Activated naive CD8-positive, alpha-beta T cell (primary cell): ENCODE results near the gene FBXO3.

Experiments used
- H3K27ac Mint-ChIP-seq: one replicate; pipeline ENCODE4 v1.8.0; 2021; ENCODE audit warnings: mixed read lengths
- H3K27me3 Mint-ChIP-seq: one replicate; pipeline ENCODE4 v1.8.0; 2021; ENCODE audit warnings: mixed read lengths
- H3K36me3 Mint-ChIP-seq: one replicate; pipeline ENCODE4 v1.8.0; 2021; ENCODE audit warnings: mixed read lengths
- H3K4me1 Mint-ChIP-seq: one replicate; pipeline ENCODE4 v1.8.0; 2021; ENCODE audit warnings: low read depth, mixed read lengths
- H3K4me3 Mint-ChIP-seq: one replicate; pipeline ENCODE4 v1.8.0; 2021; ENCODE audit warnings: mild to moderate bottlenecking, mixed read lengths
- H3K9me3 Mint-ChIP-seq: one replicate; pipeline ENCODE4 v1.8.0; 2021; ENCODE audit warnings: low read depth, mixed read lengths

Gene FBXO3

DNA sequence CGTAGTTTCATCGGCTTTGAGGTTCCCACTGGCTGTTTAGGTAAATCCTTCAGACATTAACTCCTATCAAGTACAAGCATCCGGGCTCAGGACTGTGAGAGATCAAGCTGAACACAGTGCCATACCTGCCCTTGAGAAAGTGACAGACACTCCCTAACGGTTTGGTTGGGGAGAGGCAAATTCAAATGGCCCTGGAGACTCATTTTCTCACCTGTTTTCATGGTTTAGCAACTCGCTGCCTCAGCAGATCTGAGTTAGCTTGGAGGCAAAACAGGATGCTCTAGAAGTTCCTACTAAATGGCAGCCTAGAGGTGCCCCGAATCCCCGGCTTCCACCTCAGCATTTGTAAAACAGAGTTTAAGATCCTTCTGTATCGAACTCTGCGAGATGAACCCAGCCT lies 3.6 kb upstream of the FBXO3 start:
- Mint-ChIP-seq H3K27me3 (peaks cover 12% of the 10 kb centered on the region), H3K4me3 (no peak overlapping the region), H3K27ac (no peak overlapping the region), H3K9me3 (no peaks in the 10 kb centered on the region), H3K4me1 (peaks cover 19% of the 10 kb centered on the region), H3K36me3 (no peaks in the 10 kb centered on the region)

DNA sequence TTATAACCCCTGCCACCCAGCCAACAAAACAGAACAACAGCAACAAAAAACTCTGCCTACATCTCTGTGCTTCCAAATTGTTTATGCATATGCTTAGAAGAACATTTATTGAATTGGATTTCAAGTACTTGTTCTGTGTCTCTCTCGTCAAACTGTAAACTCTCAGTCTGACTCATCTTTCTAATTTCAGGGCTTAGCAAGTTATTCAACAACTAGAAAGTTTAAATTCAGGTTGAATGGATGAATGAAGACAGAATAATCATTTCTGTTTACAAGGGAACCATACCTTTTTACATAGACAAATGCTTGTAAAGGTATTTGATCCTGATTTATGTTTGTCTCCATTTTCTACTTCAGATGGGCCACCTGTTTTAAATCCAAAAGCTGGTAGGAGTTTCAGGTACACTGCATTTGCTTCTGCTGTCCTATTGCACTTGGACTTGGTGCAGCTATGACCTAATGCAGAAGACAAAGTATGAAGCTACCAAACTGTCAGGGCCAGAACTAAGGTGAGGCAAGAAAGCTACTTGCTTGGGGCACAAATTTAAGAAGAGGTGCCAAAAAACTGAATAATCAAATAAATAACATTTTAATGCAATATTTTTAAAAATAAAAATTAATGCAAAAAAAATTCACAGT lies 1.6 kb upstream of the FBXO3 start:
- peaks cover 35% of the 10 kb centered on the region for H3K4me1 Mint-ChIP-seq
- H3K27ac Mint-ChIP-seq, result no peak overlapping the region
- H3K4me3 Mint-ChIP-seq, result peak overlapping the region; percentile 65
- H3K36me3 Mint-ChIP-seq, result peaks cover 2% of the 10 kb centered on the region
- H3K27me3 Mint-ChIP-seq, result peaks cover 7% of the 10 kb centered on the region
- H3K9me3 Mint-ChIP-seq, result no peaks in the 10 kb centered on the region

DNA sequence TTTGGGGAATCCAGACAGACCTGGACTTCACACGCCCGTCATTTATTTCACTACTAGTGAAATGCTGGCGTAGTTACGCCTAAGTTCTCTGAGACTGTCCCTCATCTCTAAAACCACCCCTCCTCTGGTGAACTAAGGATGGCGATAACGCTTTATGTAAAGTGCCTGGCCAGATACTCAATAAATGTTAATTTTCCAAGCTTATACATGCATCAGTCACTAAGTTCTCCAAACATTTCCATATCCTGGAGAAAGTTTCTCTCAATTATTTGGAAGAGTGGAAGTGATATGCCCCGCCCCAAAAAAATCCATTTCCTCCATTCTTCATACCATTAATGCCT lies 1.1 kb upstream of the FBXO3 start:
- Mint-ChIP-seq H3K27me3 (peaks cover 7% of the 10 kb centered on the region), H3K4me1 (peaks cover 38% of the 10 kb centered on the region)

DNA sequence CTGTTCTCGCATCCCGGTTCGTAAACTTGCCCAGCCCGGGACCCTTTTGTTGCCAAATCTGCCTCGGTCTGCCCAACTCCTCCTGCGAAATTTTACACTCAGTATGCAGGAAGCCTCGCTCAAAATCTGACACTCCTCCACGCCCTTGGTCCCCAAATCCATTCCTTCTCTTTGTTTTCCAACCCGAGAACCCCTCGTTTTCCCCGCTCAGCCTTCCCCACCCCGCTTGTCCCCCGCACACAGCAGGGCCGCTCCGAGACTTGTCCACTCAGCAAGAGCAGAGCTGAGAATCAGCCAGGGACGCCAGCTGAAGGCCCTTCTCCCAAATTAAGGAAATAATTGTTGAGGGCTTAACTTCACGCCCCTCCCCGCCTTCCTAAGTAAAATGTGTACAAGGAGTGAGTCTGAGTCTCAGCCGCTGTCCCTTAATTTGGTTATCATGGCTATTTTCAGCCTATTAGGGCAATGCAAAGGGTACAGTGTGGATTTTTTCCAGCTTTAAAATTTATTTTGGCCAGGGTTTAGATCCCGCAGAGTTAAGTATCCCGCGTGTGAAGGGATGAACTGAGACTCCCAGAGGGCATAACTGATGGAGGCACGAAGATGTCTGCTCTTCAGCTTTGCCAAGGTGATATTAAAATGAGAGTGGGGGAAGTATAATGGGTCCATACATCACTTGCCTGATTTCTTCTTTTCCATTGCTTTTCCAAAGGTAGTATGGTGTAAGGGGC lies 581 bp upstream of the FBXO3 start:
- Mint-ChIP-seq H3K9me3 (no peaks in the 10 kb centered on the region), H3K27me3 (peaks cover 2% of the 10 kb centered on the region), H3K4me3 (peak overlapping the region; percentile 97), H3K4me1 (peaks cover 42% of the 10 kb centered on the region), H3K36me3 (peaks cover 2% of the 10 kb centered on the region), H3K27ac (peak overlapping the region; percentile 41)

More for the DNA sequence above, 1.1 kb upstream of the FBXO3 start:
- peaks cover 2% of the 10 kb centered on the region for H3K36me3 Mint-ChIP-seq
- no peak overlapping the region for H3K27ac Mint-ChIP-seq
- peak overlapping the region; percentile 97 for H3K4me3 Mint-ChIP-seq
- no peaks in the 10 kb centered on the region for H3K9me3 Mint-ChIP-seq

DNA sequence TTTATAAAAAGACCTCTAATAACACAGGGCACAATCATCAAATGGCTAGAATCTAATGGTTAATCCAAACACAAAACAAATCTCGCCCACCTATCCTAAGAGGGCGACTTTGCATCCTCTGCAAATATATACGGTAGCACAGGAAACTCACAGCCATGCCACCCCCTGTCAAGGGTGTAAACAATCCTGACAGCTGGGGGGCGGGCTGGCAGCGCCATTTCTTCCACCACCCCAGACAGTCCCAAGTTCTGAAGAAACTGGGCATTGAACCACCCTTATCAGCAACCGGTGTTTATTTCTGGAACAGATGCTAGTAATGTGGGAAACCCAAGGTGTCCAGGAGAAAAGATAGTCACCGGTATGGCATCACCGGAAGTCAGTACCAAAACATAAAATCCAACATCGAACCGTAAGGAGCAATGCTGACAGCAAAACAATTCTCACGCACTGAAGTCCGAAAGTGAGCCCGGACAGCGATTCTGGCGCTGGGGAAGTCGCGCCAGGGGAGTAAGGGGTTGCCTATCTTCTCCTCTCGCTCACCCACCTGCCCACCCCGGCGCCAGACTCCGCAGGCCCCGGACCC lies 825 bp downstream of the FBXO3 start:
- H3K27ac Mint-ChIP-seq, result peak overlapping the region; percentile 86
- H3K4me3 Mint-ChIP-seq, result peak overlapping the region; percentile 97
- peaks cover 2% of the 10 kb centered on the region for H3K36me3 Mint-ChIP-seq
- H3K27me3 Mint-ChIP-seq, result no peaks in the 10 kb centered on the region
- peaks cover 42% of the 10 kb centered on the region for H3K4me1 Mint-ChIP-seq
- no peaks in the 10 kb centered on the region for H3K9me3 Mint-ChIP-seq

DNA sequence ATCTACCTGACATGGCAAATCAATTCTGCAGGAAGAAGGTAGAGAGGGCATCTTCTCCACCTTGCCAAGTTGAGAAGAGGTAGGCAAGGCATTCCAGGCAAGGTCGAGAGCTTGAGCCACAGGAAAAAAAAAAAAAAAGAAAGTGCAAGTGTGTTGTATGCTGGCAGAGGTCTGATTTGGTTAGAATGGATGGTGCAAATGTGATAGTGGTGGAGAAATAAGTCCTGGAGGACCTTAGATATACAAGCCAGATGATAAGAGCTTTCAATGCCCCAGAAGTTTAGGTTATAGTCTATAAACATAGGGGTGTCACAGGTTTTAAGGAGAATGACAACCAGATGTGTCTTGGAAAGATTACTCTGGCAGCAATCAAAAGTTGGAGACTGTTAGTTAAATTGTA lies 1.4 kb downstream of the FBXO3 start:
- Mint-ChIP-seq H3K27ac (peak overlapping the region; percentile 17), H3K27me3 (no peaks in the 10 kb centered on the region), H3K36me3 (peaks cover 2% of the 10 kb centered on the region), H3K4me3 (peak overlapping the region; percentile 97), H3K4me1 (peaks cover 42% of the 10 kb centered on the region), H3K9me3 (no peaks in the 10 kb centered on the region)

DNA sequence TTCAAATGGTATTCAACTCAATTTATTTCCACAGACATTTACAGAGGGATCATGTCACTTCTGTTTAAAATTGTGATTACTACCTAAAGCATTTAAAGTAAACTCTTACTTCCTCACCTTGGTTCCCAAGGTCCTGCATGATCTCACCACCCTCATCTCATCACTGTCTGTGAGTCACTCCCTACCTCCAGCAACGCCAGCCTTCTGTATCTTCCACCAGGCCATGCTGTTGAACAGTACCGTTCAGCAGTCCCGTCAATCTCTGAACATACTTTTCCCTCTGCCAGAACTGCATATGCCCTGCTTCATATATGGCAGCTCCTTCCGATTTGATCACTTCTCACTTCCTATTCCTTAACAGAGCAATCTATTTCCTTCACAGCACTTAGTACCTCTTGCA lies 2.0 kb downstream of the FBXO3 start:
- peaks cover 2% of the 10 kb centered on the region for H3K36me3 Mint-ChIP-seq
- H3K27ac Mint-ChIP-seq, result no peak overlapping the region
- H3K4me1 Mint-ChIP-seq, result peaks cover 42% of the 10 kb centered on the region

DNA sequence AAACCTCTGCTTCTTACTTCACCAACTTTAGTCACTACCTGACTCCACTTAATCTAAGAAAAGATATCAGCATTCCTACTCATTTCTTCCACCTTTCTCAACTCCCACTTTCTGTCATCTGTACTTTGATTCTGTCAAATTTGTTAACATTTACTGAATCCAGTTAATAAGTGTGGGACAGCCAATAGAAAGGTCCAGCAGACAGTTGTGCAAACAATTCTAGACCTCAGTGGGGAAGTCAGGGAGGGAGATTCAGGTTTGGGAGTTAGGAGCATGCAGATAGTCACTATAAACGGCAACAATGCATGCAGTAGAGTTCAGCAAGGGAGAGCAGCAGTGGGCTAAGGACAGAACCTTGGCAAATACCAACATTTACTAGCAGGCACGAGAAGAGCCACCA lies 4.1 kb downstream of the FBXO3 start:
- H3K9me3 Mint-ChIP-seq, result no peaks in the 10 kb centered on the region
- H3K4me3 Mint-ChIP-seq, result no peak overlapping the region
- H3K27ac Mint-ChIP-seq, result no peak overlapping the region
- H3K4me1 Mint-ChIP-seq, result peaks cover 39% of the 10 kb centered on the region
- peaks cover 9% of the 10 kb centered on the region for H3K36me3 Mint-ChIP-seq
- no peaks in the 10 kb centered on the region for H3K27me3 Mint-ChIP-seq

More for the DNA sequence above, 2.0 kb downstream of the FBXO3 start:
- H3K4me3 Mint-ChIP-seq, result peak overlapping the region; percentile 97
- H3K9me3 Mint-ChIP-seq, result no peaks in the 10 kb centered on the region
- no peaks in the 10 kb centered on the region for H3K27me3 Mint-ChIP-seq

DNA sequence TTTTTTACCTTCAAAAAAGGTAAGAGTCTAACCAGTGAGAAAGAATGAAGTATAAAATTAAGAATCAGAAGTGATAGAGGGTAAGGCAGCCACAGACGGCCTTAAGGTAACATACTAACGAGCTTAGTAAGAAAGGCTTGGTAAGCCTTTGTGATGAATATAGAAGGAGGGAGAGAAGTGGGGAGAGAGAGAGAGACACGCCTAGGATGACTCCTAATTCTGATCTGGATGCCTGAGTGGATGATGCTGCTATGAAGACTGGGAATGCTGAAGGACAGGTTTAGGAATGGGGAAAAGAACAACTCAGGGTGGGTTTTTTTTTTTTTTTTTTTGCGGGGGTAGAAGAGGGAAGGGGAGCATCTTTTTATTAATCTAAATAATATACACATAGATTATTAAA lies 4.8 kb downstream of the FBXO3 start:
- Mint-ChIP-seq H3K27ac (peak overlapping the region; percentile 72), H3K4me1 (peaks cover 32% of the 10 kb centered on the region), H3K27me3 (no peaks in the 10 kb centered on the region), H3K9me3 (no peaks in the 10 kb centered on the region), H3K4me3 (no peak overlapping the region), H3K36me3 (peaks cover 13% of the 10 kb centered on the region)

DNA sequence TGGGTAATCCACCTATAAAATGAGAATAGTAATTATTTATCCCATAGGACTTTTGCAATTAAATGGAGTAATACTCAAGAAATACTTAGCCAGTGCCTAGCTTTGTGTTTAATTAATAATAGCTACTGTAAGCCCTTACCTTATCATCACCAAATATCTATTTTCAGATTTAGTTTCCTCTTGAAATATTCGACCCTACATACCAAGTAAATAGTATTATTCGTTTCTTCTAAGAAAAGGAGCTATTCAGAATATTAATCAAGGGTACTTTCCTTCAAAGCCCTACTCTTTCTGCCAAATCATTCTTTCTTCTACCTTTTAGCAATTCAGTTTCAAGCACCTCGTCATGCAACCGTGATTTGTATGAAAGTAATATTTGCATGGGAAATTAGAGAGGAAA lies 6.7 kb downstream of the FBXO3 start:
- Mint-ChIP-seq H3K27ac (no peak overlapping the region), H3K4me3 (no peak overlapping the region), H3K9me3 (peaks cover 3% of the 10 kb centered on the region), H3K4me1 (peaks cover 28% of the 10 kb centered on the region), H3K36me3 (peaks cover 27% of the 10 kb centered on the region), H3K27me3 (no peaks in the 10 kb centered on the region)

DNA sequence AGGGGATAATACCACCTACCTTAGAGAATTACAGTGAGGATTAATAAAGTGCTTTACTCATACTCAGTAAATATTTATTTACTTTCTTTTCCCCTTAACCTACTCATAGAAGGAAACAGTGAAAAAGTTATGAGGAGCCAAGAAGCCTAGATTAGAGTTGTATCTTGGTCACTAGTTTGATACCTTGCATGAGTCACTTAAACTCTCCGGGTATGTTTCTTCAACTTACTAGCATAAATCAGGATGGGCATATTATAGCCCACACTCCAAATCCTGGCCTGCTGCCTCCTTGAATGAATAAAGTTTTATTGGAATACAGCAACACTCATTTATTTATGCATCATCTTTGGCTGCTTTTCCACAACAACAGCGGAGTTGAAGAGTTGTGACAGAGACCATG lies 8.2 kb downstream of the FBXO3 start:
- H3K4me1 Mint-ChIP-seq, result peaks cover 19% of the 10 kb centered on the region
- H3K4me3 Mint-ChIP-seq, result no peak overlapping the region
- H3K27ac Mint-ChIP-seq, result no peak overlapping the region
- H3K9me3 Mint-ChIP-seq, result peaks cover 3% of the 10 kb centered on the region
- H3K27me3 Mint-ChIP-seq, result no peaks in the 10 kb centered on the region
- peaks cover 25% of the 10 kb centered on the region for H3K36me3 Mint-ChIP-seq

DNA sequence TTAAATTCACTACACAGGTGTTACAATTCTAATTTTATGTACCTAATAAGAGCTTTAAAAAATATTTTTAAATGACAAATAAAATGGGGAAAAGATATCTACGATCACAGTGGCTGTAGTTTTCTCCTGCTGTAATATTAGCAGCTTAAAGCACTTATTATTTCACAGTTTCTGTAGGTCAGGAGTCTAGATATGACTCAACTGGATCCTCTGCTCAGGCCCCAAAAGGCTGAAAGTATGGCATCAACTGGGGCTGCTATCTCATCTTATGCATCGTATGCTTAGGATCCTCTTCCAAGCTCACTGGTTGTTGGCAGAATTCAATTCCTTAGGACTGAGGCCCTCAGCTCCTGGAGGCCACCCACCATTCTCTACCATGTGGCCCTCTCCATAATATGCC lies 12.8 kb downstream of the FBXO3 start:
- H3K36me3 Mint-ChIP-seq, result peaks cover 38% of the 10 kb centered on the region
- no peaks in the 10 kb centered on the region for H3K27me3 Mint-ChIP-seq
- no peak overlapping the region for H3K27ac Mint-ChIP-seq
- H3K4me3 Mint-ChIP-seq, result no peak overlapping the region
- peaks cover 17% of the 10 kb centered on the region for H3K4me1 Mint-ChIP-seq
- peaks cover 3% of the 10 kb centered on the region for H3K9me3 Mint-ChIP-seq

DNA sequence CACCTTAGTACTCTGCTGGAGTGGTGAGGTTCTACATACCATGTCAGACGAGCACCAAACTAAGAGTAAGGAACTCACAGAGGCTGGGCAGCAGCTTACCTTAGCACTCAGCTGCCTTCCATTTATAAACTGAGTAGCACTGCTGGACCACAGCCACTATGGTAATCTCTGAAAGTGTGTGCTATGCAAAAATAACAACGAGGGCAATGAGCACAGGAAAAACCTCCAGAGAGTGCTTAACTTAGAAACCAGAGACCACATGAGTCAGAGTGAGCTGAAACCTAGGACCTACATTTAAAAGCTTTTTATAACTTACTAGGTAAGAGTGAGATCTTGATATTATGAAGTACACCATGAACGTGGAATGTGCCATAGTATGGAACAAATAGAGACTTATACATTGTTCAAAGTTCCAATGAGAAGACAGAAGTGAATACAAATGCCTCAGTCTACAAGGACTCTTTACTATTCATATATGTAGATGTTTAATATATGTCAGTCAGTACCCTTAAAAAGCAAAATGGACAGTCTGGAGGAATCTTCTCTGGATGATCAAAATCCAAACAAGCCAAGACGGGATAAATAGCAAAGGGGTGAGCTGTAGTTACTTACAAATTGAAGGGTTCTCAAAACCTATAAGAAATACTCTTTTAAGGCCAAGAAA lies 20.9 kb downstream of the FBXO3 start:
- no peaks in the 10 kb centered on the region for H3K9me3 Mint-ChIP-seq
- H3K4me1 Mint-ChIP-seq, result peaks cover 4% of the 10 kb centered on the region
- no peak overlapping the region for H3K4me3 Mint-ChIP-seq
- peak overlapping the region; percentile 28 for H3K27ac Mint-ChIP-seq
- peaks cover 4% of the 10 kb centered on the region for H3K36me3 Mint-ChIP-seq
- no peaks in the 10 kb centered on the region for H3K27me3 Mint-ChIP-seq

DNA sequence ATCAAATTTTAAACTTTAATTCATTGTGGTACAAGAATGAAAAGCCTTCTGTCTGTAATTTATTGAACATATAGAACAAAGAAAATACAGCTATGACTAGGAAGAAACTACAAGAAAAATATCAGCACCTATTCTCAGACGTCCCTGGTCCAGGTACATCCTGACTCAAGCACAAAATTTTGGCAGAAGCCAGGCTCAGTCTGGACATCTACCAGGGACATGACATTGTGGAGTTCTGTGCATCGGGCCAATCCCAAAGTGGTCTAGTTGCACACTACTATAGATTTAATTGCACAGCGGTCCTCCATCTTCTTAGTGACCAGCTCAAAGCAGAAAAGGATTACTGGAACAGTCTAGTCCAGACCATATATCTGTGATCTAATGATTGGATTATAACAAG lies 22.4 kb downstream of the FBXO3 start:
- Mint-ChIP-seq H3K4me1 (peaks cover 4% of the 10 kb centered on the region), H3K36me3 (peaks cover 3% of the 10 kb centered on the region), H3K4me3 (no peak overlapping the region), H3K27me3 (no peaks in the 10 kb centered on the region), H3K27ac (no peak overlapping the region), H3K9me3 (no peaks in the 10 kb centered on the region)

DNA sequence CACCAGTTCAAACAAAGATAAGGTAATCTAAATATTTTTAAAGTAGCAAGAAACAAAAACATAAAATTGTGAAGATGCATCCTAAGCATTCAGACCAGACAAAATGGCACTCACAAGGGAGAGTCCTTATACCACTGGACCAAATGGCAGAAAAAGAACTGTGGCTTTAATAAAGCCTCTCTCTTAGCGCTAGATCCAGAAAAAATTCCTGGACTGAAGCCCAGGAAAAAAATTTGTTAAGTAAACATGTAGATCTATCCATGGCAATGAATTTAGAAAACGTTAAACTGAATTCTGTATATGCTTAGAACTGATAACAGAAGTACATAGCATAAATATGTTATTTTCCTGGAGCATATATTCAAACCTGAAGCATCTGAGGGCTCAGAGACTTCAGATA lies 26.3 kb downstream of the FBXO3 start:
- Mint-ChIP-seq H3K27me3 (no peaks in the 10 kb centered on the region), H3K4me1 (no peaks in the 10 kb centered on the region), H3K4me3 (no peak overlapping the region), H3K9me3 (no peaks in the 10 kb centered on the region), H3K27ac (no peak overlapping the region), H3K36me3 (peaks cover under 1% of the 10 kb centered on the region)
